HepG2 (cell line): ENCODE results near the gene ZNF618. TPM values are rescaled to one million over a fixed set of nuclear protein-coding genes. Genes with fewer than 3 reads are reported as not detected.

Experiments used
- ATAC-seq: fragments of 200-7000 bp; cut with Tn5 transposase; 3 replicates; pipeline ENCODE4 v1.9.1; 2020; ENCODE audit warnings: mild to moderate bottlenecking, moderate library complexity
- BruUV-seq: library from RNA; stranded (reverse); fragments of 400-500 nt; replicated peaks from 2 replicates; lab custom pipeline; 2021; lab: Mats Ljungman, UMichigan
- CTCF ChIA-PET: fragments of 300-600 bp; formaldehyde crosslinking; extraction: SDS; loops from one replicate; lab custom pipeline; 2021; ENCODE audit warnings: low total read pairs, inconsistent platforms, low intra/inter-chr PET ratio; lab: Yijun Ruan, JAX
- POLR2A ChIA-PET: fragments of 350-600 bp; sonication (Branson Sonifier 250); formaldehyde crosslinking; loops from one replicate; lab custom pipeline; 2020; ENCODE audit warnings: antibody characterized with exemption, inconsistent platforms; lab: Yijun Ruan, JAX
- DNase-seq: peaks from one replicate; pipeline ENCODE4 v3.0.0-alpha.2; 2015; ENCODE audit warnings: low spot score
- FAIRE-seq: peaks from 3 replicates; lab custom pipeline; 2011; peaks lifted over from hg19 to GRCh38; lab: Jason Lieb, UNC
- H2AFZ ChIP-seq: one replicate; pipeline ENCODE4 v1.6.1; 2011; ENCODE audit warnings: low read length, inconsistent platforms
- H3K27ac ChIP-seq: fragments of 300-600 bp; 3 replicates; pipeline ENCODE4 v1.8.0; 2011; ENCODE audit warnings: mixed run types, mild to moderate bottlenecking, mixed read lengths, low read length, inconsistent platforms; ENCODE audit not compliant: insufficient read depth; ENCODE audit errors: extremely low read length
- H3K27me3 ChIP-seq, 2 experiments: fragments of 200-600 bp in 1 of 2; 2 replicates in 1 of 2; 3 replicates in 1 of 2; pipeline versions ENCODE4 v1.6.0 to v1.8.0; 2011; ENCODE audit warnings: low read length in 2 of 2, mild to moderate bottlenecking in 2 of 2, moderate library complexity in 2 of 2, inconsistent platforms in 1 of 2; ENCODE audit not compliant: insufficient read depth in 2 of 2, control insufficient read depth in 1 of 2
- H3K36me3 ChIP-seq, 2 experiments: fragments of 200-600 bp in 1 of 2; replicated peaks in 1 of 2; 2 replicates in 1 of 2; 3 replicates in 1 of 2; pipeline versions ENCODE4 v1.5.1 to v1.8.0; 2011; ENCODE audit warnings: low read length in 2 of 2, inconsistent platforms in 1 of 2; ENCODE audit not compliant: insufficient read depth in 2 of 2, control insufficient read depth in 1 of 2
- H3K4me1 ChIP-seq: 2 replicates; pipeline ENCODE4 v1.5.1; 2012; ENCODE audit warnings: low read length, inconsistent platforms; ENCODE audit not compliant: insufficient read depth
- H3K4me2 ChIP-seq: 2 replicates; pipeline ENCODE4 v1.6.0; 2011; ENCODE audit warnings: low read depth, low read length, inconsistent platforms
- H3K4me3 ChIP-seq, 3 experiments: fragments of 200-600 bp in 1 of 3; sonication (generic), shearing (Covaris generic) in 1 of 3; replicated peaks in 1 of 3; 2 replicates each; pipeline ENCODE4 v1.5.1; 2011 to 2016; ENCODE audit warnings: low read length in 3 of 3, inconsistent platforms in 2 of 3, low read depth in 2 of 3, mild to moderate bottlenecking in 2 of 3, control low read depth in 1 of 3, mixed read lengths in 1 of 3; ENCODE audit not compliant: insufficient read depth in 1 of 3
- H3K79me2 ChIP-seq: one replicate; pipeline ENCODE4 v1.6.1; 2011; ENCODE audit warnings: low read length, inconsistent platforms; ENCODE audit not compliant: insufficient read depth
- H3K9ac ChIP-seq: 2 replicates; pipeline ENCODE4 v1.6.0; 2011; ENCODE audit warnings: mild to moderate bottlenecking, low read depth, low read length, inconsistent platforms; ENCODE audit not compliant: insufficient read depth
- H3K9me3 ChIP-seq: 2 replicates; pipeline ENCODE4 v1.5.1; 2012; ENCODE audit warnings: mild to moderate bottlenecking, low read length
- H4K20me1 ChIP-seq: 2 replicates; pipeline ENCODE4 v1.6.0; 2011; ENCODE audit warnings: inconsistent platforms, mild to moderate bottlenecking, low read length, moderate library complexity; ENCODE audit not compliant: insufficient read depth
- GPN1 ChIP-seq: sonication (generic); formaldehyde crosslinking; IDR thresholded peaks from 2 replicates; pipeline ENCODE4 v1.5.1; 2020; ENCODE audit warnings: missing genetic modification reagents, borderline replicate concordance
- HIC2 ChIP-seq: sonication (generic); formaldehyde crosslinking; IDR thresholded peaks from 2 replicates; pipeline ENCODE4 v1.9.0; 2022; ENCODE audit warnings: low read depth, missing genetic modification reagents
- JARID2 ChIP-seq: sonication (generic); formaldehyde crosslinking; IDR thresholded peaks from 2 replicates; pipeline ENCODE4 v1.8.1; 2023; ENCODE audit warnings: missing genetic modification reagents, inconsistent platforms; ENCODE audit not compliant: insufficient replicate concordance
- NPAS2 ChIP-seq: sonication (generic); formaldehyde crosslinking; IDR thresholded peaks from 2 replicates; pipeline ENCODE4 v1.8.0; 2022; ENCODE audit warnings: mild to moderate bottlenecking, missing genetic modification reagents, borderline replicate concordance
- WGBS: methylation state at CpG from one replicate; pipeline ENCODE4 v1.1.6; 2017; ENCODE audit warnings: low lambda C conversion rate; 5-methylcytosine and 5-hydroxymethylcytosine counted together
- in situ Hi-C: cut with HindIII; loops from 2 replicates; pipeline ENCODE4 v1.10.0; 2017; ENCODE audit warnings: low pct_unique_long_range_greater_than_20kb; ENCODE audit not compliant: extremely low pct_ligation_motif_present
- intact Hi-C: fragments of 100-400 bp; cut with micrococcal nuclease; formaldehyde crosslinking; loops from one replicate; pipeline ENCODE4 v1.10.0; 2022; ENCODE audit not compliant: unreplicated experiment
- polyA plus RNA-seq, 8 experiments: library from polyadenylated mRNA; depleted of rRNA in 3 of 8; stranded (reverse) in 7 of 8; unstranded in 1 of 8; fragments of >200 nt; fragmentation: Illumina TruSeq in 4 of 8; extraction: Trizol in 4 of 8; gene quantifications; 2 replicates each; pipeline versions ENCODE4 v1.2.1 to v1.2.3, GENCODE V29; 2011 to 2016; ENCODE audit warnings: low read depth in 4 of 8, missing spikeins in 1 of 8, mixed read lengths in 1 of 8; ENCODE audit not compliant: insufficient read depth in 1 of 8
- total RNA-seq, 5 experiments: library from RNA; depleted of rRNA; stranded (reverse); fragments of >200 nt; fragmentation: Illumina TruSeq; extraction: Trizol; gene quantifications; 2 replicates each; pipeline ENCODE4 v1.2.3, GENCODE V29; 2016; ENCODE audit warnings: low read depth in 1 of 5
- TF ChIP-seq, protein P1 (sequence below), 2 experiments: IDR thresholded peaks; 2 replicates each; pipeline ENCODE4 v1.6.1; 2011 to 2012; ENCODE audit warnings: low read length in 2 of 2, borderline replicate concordance in 1 of 2, low read depth in 1 of 2, mild to moderate bottlenecking in 1 of 2, moderate library complexity in 1 of 2

Gene ZNF618
- total and polyA plus RNA-seq, 2 of the 13 experiments (the other 11 are each of a cell fraction or from before 2014, with no cell fraction given) = 0.07 TPM

DNA sequence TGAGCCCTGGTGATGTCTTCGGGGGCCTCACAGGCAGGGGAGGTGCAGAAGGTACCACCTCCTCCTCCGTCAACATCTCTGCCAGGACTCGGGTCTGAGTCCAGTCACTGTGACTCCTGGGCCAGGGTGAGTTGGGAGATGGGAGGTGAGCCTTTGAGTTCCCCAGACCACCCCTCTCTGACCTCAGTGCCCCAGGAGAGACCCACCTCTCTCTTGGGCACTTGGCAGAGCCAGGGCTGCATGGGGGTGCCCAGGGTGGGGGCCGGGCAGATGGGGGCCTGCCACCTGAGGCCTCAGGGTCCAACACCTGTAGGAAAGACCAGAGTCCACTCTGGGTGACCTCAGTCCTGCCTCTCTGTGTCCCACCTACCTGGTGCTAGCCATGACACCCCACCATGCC, 216.2 kb downstream of the ZNF618 start:
- H3K4me2 ChIP-seq = no peak overlapping the region
- H3K9me3 ChIP-seq = no peaks in the 10 kb centered on the region
- H3K27ac ChIP-seq = no peak overlapping the region
- H4K20me1 ChIP-seq = no peaks in the 10 kb centered on the region
- peaks cover 3% of the 10 kb centered on the region in 2 experiments; a peak in 1 of 5 replicates for H3K36me3 ChIP-seq
- ChIA-PET CTCF (no interaction called here), POLR2A (no interaction called here)
- TF ChIP-seq HIC2 (CRISPR knock-in tag) (no peak), NPAS2 (no peak), GPN1 (CRISPR knock-in tag) (no peak), JARID2 (CRISPR knock-in tag) (no peak)
- TF ChIP-seq, protein P1, sequence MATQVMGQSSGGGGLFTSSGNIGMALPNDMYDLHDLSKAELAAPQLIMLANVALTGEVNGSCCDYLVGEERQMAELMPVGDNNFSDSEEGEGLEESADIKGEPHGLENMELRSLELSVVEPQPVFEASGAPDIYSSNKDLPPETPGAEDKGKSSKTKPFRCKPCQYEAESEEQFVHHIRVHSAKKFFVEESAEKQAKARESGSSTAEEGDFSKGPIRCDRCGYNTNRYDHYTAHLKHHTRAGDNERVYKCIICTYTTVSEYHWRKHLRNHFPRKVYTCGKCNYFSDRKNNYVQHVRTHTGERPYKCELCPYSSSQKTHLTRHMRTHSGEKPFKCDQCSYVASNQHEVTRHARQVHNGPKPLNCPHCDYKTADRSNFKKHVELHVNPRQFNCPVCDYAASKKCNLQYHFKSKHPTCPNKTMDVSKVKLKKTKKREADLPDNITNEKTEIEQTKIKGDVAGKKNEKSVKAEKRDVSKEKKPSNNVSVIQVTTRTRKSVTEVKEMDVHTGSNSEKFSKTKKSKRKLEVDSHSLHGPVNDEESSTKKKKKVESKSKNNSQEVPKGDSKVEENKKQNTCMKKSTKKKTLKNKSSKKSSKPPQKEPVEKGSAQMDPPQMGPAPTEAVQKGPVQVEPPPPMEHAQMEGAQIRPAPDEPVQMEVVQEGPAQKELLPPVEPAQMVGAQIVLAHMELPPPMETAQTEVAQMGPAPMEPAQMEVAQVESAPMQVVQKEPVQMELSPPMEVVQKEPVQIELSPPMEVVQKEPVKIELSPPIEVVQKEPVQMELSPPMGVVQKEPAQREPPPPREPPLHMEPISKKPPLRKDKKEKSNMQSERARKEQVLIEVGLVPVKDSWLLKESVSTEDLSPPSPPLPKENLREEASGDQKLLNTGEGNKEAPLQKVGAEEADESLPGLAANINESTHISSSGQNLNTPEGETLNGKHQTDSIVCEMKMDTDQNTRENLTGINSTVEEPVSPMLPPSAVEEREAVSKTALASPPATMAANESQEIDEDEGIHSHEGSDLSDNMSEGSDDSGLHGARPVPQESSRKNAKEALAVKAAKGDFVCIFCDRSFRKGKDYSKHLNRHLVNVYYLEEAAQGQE (IDR thresholded peaks at IDR 0.05; ENCODE audit: borderline replicate concordance in 1 of 2, low read depth in 1 of 2, low read length in 2 of 2) = no peak
- H3K27me3 ChIP-seq = no peaks in the 10 kb centered on the region
- H3K9ac ChIP-seq = no peak overlapping the region
- intact Hi-C loops (no loop called here), in situ Hi-C loops (no loop called here)
- ATAC-seq (no peak), FAIRE-seq (no peak), DNase-seq (no peak)
- no peak overlapping the region for H2AFZ ChIP-seq
- H3K4me3 ChIP-seq = no peak overlapping the region
- peaks cover 13% of the 10 kb centered on the region for H3K4me1 ChIP-seq
- WGBS = 86% methylated on average over 3 of the region's 4 CpGs
- no TSS peak for BruUV-seq
- no peaks in the 10 kb centered on the region for H3K79me2 ChIP-seq
